GM19238 (cell line): ENCODE data around the gene CHFR.
"Not testable (repeated sequence)": the region's sequence is repeated elsewhere in the genome, so short reads cannot be mapped to it uniquely, and the experiment has no call there.

ENCODE experiments used
- DNase-seq: peaks from one replicate; pipeline ENCODE4 v3.0.0; 2011; ENCODE audit warnings: low spot score; ENCODE audit not compliant: insufficient read length

The CHFR gene

DNA sequence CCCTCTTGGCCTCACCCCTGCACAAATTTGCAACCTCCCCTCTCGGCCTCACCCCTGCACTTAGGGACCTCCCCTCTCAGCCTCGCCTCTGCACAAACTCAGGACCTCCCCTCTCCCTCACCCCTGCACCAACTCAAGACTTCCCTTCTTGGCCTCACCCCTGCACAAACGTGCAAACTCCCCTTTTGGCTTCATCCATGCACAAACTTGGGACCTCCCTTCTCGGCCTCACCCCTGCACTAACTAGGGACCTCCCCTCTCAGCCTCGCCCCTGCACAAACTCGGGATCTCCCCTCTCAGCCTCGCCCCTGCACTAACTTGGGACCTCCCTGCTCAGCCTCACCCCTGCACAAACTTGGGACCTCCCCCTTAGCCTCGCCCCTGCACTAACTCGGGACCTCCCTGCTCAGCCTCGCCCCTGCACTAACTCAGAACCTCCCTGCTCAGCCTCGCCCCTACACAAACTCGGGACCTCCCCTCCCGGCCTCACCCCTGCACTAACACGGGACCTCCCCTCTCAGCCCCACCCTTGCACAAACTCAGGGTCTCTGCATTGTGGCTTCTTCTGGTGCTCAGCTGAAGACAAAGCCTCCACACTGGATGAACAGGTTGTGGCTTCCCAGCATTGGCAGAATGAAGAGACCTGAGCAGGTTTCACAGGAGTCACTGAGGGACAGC lies 47.7 kb downstream of the CHFR start:
- DNase-seq, result no peak

- no peak for DNase-seq
Observed at GRCh38 chr12:132838410-132839080, 48.9 kb downstream of the CHFR start.

- DNase-seq, result no peak
Observed at GRCh38 chr12:132837693-132838409, 49.6 kb downstream of the CHFR start.

DNA sequence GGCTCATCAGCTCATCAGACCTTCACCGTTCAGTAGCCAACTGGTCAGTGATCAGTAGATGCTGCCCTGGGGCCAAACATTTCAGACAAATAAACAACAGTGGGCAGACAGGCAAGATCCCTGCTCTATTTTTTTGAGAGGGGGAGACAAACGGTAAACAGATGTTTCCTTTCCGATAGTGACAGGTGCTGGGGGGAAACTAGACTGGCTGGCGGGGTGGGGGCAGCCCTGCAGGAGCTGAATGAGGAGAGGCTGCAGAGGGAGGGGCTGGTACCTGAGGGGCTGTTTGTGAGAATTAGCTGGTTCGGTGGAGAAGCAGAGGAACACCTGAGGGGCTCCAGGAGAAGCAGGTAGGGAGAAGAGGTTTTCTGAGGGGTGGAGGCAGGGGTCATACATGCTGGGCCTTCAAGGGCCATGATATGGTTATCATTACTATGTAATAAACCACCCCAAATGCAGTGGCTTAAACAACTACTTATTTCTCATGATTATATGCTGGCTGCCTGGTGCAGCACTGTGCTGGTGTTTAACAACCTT lies 50.5 kb downstream of the CHFR start:
- no peak for DNase-seq

GRCh38 chr12:132836230-132836629 lies 51.2 kb downstream of the CHFR start:
- not testable (repeated sequence) for DNase-seq

GRCh38 chr12:132835076-132836025 lies 52.1 kb downstream of the CHFR start:
- DNase-seq, result no peak

GRCh38 chr12:132834181-132834711 lies 53.2 kb downstream of the CHFR start:
- no peak for DNase-seq

GRCh38 chr12:132833341-132833740 lies 54.1 kb downstream of the CHFR start:
- DNase-seq, result no peak

- DNase-seq, result no peak
Observed at GRCh38 chr12:132831771-132832170, 55.6 kb downstream of the CHFR start.

GRCh38 chr12:132828706-132829534 lies 58.5 kb downstream of the CHFR start, which contains the start of gene GOLGA3:
Gene GOLGA3 (minus strand): TSS chr12:132828869. CDS start chr12:132822128, 6,741 bp downstream.
- DNase-seq, result peak; percentile 99

DNA sequence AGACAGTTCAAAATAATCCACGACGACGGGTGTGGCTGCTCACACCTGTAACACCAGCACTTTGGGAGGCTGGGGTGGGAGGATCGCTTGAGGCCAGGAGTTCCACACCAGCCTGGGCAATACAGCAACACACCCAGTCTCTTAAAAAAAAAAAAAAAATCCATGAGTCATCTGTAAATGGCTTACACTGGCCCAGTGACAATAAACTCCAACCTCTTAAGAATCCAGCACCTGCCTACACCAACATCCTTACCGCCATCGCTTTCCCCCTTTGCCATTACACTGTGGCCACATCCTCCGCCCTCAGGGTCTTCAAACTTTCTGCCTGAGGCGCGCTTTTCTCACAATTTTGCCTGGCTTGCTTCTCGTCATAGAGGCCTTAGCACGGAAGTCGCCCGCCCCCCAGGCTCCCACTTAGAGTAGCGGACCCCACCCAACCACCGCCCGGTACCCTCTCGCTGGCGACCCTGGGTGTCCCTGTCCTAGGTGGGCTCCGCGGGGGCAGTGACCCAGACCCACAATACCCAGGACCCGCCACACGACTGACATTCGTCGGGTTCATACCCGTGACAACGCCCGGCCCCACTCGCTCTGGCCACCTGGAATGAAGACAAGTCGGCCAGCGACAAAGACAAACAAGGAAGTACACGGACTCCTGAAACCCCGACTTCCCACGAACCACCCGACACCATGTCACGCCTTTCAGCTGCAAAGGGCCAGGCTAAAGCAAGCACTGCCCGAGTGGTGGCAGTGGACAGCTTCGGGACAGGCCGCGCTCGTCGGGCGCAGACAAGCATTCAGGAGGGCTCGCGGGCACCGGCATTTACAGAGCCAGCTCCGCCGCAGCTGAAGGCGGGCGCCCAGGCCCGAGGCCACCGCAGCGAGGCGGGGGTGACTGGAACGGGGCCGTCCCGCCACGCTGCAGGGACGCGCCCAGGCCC lies 59.4 kb downstream of the CHFR start:
- DNase-seq, result peak; percentile 52

- no peak for DNase-seq
Observed at GRCh38 chr12:132825861-132826260, 61.5 kb downstream of the CHFR start.

GRCh38 chr12:132825089-132825488 lies 62.3 kb downstream of the CHFR start:
- no peak for DNase-seq

- no peak for DNase-seq
Observed at GRCh38 chr12:132824053-132824452, 63.4 kb downstream of the CHFR start.

GRCh38 chr12:132818562-132818961 lies 68.8 kb downstream of the CHFR start:
- DNase-seq, result no peak

GRCh38 chr12:132814232-132814631 lies 73.2 kb downstream of the CHFR start:
- DNase-seq, result no peak

DNA sequence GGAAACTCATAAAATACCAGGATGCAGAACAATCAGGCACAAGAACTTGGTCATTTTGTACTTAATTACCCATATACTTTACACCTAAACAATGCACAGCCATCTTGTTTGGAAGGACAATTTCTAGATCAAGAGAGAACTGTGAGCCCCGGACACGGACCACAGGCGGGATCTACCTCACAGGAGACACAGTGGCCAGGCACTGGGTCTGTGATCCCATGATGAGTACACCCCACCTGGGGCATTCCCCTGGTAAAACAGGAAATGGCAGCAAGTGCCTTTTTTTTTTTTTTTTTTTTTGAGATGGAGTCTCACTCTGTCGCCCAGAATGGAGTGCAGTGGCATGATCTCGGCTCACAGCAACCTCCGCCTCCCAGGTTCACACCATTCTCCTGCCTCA lies 74.0 kb downstream of the CHFR start:
- no peak for DNase-seq

- no peak for DNase-seq
Observed at GRCh38 chr12:132812631-132813305, 74.6 kb downstream of the CHFR start.
